Upper lobe of left lung (tissue), 4 donors: ENCODE measurements around the gene GMIP.

Experiments
- CTCF ChIP-seq, 6 experiments: fragments of 450-650 bp in 4 of 6; fragments of 200-600 bp in 2 of 6; sonication (generic) in 2 of 6; IDR thresholded peaks; one replicate each; pipeline ENCODE4 v1.5.1; 2016 to 2019; ENCODE audit warnings: antibody characterized with exemption in 6 of 6
- POLR2A ChIP-seq, 4 donors: fragments of 450-650 bp; IDR thresholded peaks; one replicate each; pipeline ENCODE4 v1.5.1; 2016 to 2017; ENCODE audit warnings: antibody characterized with exemption in 4 of 4, mild to moderate bottlenecking in 2 of 4

GRCh38 chr19:19677579-19677978, 34.1 kb upstream of the GMIP start:
- TF ChIP-seq CTCF (IDR thresholded peaks at IDR 0.05) (no peak), POLR2A (IDR thresholded peaks at IDR 0.05) (no peak)
